Natural killer cell treated with Interleukin-12 subunit alpha and Interleukin-12 subunit beta and Interleukin-15 and Interleukin-18, amount 100 ng/mL, for 72 hours (primary cell): ENCODE measurements around the gene AGAP1. TPM values are rescaled to one million over a fixed set of nuclear protein-coding genes. Genes with fewer than 3 reads are reported as not detected.

ENCODE experiments used
- ATAC-seq, 2 donors: fragments of 150-1000 bp; cut with Tn5 transposase in 1 of 2; sonication (Bioruptor Pico), chemical (Tn5 transposase) in 1 of 2; 2 replicates each; pipeline ENCODE4 v1.10.0; 2021
- DNase-seq: peaks from one replicate; pipeline ENCODE4 v3.0.0; 2022; ENCODE audit warnings: low spot score
- H3K27ac Mint-ChIP-seq, 2 donors: 1 replicate in 1 of 2; 2 replicates in 1 of 2; pipeline ENCODE4 v1.8.0; 2022; ENCODE audit warnings: mixed read lengths in 2 of 2, mild to moderate bottlenecking in 1 of 2, moderate library complexity in 1 of 2
- H3K27me3 Mint-ChIP-seq, 2 donors: 1 replicate in 1 of 2; 2 replicates in 1 of 2; pipeline ENCODE4 v1.8.0; 2022; ENCODE audit warnings: mixed read lengths in 2 of 2
- H3K36me3 Mint-ChIP-seq: one replicate; pipeline ENCODE4 v1.8.0; 2022; ENCODE audit warnings: mixed read lengths
- H3K4me1 Mint-ChIP-seq, 2 donors: 1 replicate in 1 of 2; 2 replicates in 1 of 2; pipeline ENCODE4 v1.8.0; 2022; ENCODE audit warnings: low read depth in 2 of 2, mixed read lengths in 2 of 2, mild to moderate bottlenecking in 1 of 2
- H3K4me3 Mint-ChIP-seq: one replicate; pipeline ENCODE4 v1.8.0; 2022; ENCODE audit warnings: mixed read lengths
- H3K9me3 Mint-ChIP-seq: 2 replicates; pipeline ENCODE4 v1.8.0; 2022; ENCODE audit warnings: mixed read lengths
- total RNA-seq, 2 donors: library from RNA; stranded (reverse); gene quantifications; one replicate each; pipeline ENCODE4 v1.2.3, GENCODE V29; 2022

AGAP1 gene
- total RNA-seq: 1 to 10 TPM; 5.2 to 7.4 TPM

DNA sequence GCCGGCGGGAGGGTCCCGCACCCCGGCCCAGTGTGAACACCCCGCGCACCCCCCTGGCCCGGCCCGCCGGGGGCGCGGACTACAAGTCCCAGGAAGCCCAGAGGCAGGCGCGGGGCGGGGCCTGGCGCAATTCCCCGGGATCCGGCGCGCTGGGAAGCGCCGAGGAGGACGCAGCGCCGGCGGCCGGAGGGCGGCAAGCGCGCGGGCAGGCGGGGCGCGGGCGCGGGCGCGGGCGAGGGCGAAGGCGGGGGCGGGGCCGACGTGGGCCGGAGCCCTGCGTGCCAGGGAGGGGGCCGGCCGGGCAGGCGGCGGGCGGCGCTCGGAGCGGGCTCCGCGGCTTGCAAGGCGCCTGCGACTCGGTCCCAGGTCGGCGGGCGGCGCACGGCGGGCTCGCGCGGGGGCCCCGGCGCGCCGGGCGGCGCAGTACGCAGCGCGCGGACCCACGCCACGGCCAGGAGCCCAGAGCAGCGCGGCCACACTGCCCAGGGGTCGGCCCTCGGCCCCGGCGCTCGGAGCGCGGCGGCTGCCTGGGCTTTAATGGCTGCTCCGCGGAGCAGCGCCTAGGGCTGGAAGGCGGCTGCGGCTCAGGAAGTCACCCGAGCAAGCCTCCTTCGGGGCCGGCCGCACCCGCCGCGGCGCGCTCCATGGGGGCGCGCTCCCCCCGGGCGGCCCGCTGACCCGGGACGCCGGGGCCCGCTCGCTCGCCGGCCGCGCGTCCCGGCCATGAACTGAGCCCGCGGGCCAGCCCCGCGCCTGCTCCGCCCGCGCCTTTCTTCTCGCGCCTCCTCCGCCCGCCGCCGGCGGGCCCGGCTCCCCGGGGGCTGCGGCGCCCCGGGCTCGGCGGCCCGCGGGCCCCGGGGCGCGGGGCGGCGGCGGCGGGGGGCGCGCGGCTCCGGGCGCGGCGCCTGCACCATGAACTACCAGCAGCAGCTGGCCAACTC, at the start of gene AGAP1:
Gene AGAP1, plus strand, starts transcription at position 269 of the 941 bp plus-strand sequence.
- H3K9me3 Mint-ChIP-seq: no peaks in the 10 kb centered on the region
- peak within 1 kb of the TSS; percentile 73 for H3K4me3 Mint-ChIP-seq
- no peak within 1 kb of the TSS for H3K27ac Mint-ChIP-seq
- ATAC-seq (peak; percentile 39 to 66), DNase-seq (no peak)
- peaks cover 51 to 56% of the 10 kb centered on the region in 2 donors for H3K27me3 Mint-ChIP-seq
- H3K36me3 Mint-ChIP-seq: peaks cover 8% of the 10 kb centered on the region
- peaks cover 0 to 3% of the 10 kb centered on the region in 2 donors for H3K4me1 Mint-ChIP-seq

DNA sequence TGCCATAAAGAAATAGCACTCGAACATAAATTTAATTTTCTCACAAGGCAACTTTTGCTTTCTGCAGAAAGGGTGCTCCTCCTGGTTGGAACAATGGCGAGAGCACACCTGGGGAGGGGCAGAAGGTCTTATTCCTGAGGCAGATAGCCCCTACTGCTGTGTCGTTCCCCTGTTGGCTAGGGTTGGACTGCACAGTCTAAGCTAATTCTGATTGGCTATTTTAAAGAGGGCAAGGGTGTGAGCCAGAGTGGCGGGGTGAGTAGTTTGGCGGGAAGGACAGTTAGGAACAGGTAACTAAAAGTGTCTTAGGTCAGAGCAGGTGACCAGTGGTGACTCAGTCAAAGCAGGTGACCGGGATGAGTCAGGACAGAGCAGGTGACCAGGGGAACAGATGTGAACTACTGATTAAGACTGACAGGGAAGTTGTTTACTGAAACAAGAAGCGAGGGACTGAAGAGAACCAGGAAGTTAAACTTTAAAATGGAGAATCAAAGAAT, 49.7 kb upstream of the AGAP1 start:
- no peak for DNase-seq
- no peak overlapping the region for H3K27ac Mint-ChIP-seq
- no peaks in the 10 kb centered on the region for H3K9me3 Mint-ChIP-seq
- H3K4me3 Mint-ChIP-seq: no peak overlapping the region
- no peaks in the 10 kb centered on the region for H3K4me1 Mint-ChIP-seq
- ATAC-seq: no peak
- peaks cover 0 to 15% of the 10 kb centered on the region in 2 donors for H3K27me3 Mint-ChIP-seq
- H3K36me3 Mint-ChIP-seq: no peaks in the 10 kb centered on the region

GRCh38 chr2:235445116-235445515, 48.7 kb upstream of the AGAP1 start:
- Mint-ChIP-seq H3K27me3 (peaks cover 0 to 11% of the 10 kb centered on the region in 2 donors), H3K36me3 (no peaks in the 10 kb centered on the region), H3K4me1 (no peaks in the 10 kb centered on the region), H3K4me3 (no peak overlapping the region), H3K9me3 (no peaks in the 10 kb centered on the region), H3K27ac (no peak overlapping the region)
- ATAC-seq (no peak), DNase-seq (no peak)

- Mint-ChIP-seq H3K27me3 (peaks cover 6 to 11% of the 10 kb centered on the region in 2 donors), H3K9me3 (no peaks in the 10 kb centered on the region), H3K27ac (no peak overlapping the region), H3K36me3 (no peaks in the 10 kb centered on the region), H3K4me3 (no peak overlapping the region), H3K4me1 (no peaks in the 10 kb centered on the region)
- no peak for ATAC-seq
- DNase-seq: no peak
Observed at GRCh38 chr2:235446082-235446481, 47.8 kb upstream of the AGAP1 start.

DNA sequence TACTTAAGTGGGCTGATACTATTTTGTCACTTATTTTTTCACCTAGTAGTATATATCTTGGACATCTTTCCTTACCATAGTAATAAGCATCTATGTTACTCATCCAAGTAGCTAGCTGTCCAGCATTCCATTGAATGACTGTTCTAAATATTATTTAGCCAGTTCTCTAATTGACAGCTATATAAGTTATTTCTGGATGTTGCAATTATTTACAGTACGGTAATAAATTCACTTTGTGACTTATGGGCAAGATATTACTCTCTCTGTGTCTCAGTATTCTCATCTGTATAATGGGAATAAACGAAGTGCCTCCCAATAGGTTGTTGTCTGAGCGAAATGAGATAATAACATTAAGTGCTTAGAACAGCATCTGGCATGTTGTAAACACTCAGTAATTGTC, 46.6 kb upstream of the AGAP1 start:
- Mint-ChIP-seq H3K27me3 (peaks cover 9 to 13% of the 10 kb centered on the region in 2 donors), H3K4me3 (no peak overlapping the region), H3K4me1 (no peaks in the 10 kb centered on the region), H3K36me3 (no peaks in the 10 kb centered on the region), H3K9me3 (no peaks in the 10 kb centered on the region), H3K27ac (no peak overlapping the region)
- DNase-seq (no peak), ATAC-seq (no peak)

DNA sequence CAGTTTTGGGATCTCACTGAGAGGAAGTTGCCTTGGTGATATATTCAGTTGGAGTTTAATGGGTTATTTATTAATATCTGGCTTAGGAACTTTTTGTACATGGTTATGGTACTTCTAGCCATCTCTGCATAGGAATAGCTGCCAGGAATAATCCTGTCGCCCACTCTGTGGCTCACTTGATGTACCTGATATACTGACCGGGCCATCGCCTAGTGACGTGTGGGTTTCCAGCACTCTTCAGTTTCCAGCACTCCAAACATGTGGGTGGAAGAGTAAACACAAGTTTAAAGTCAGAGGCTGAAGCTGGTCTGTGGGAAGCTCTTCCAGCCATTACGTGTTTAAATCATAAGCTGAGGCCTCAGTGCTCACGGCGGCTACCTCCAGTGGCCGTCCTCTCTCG, 44.3 kb upstream of the AGAP1 start:
- Mint-ChIP-seq H3K9me3 (no peaks in the 10 kb centered on the region), H3K27ac (no peak overlapping the region), H3K27me3 (peaks cover 17 to 18% of the 10 kb centered on the region in 2 donors), H3K4me1 (no peaks in the 10 kb centered on the region), H3K36me3 (no peaks in the 10 kb centered on the region), H3K4me3 (no peak overlapping the region)
- DNase-seq (no peak), ATAC-seq (no peak)

GRCh38 chr2:235453605-235454151, 40.2 kb upstream of the AGAP1 start:
- Mint-ChIP-seq H3K27ac (no peak overlapping the region), H3K4me3 (no peak overlapping the region), H3K27me3 (peaks cover 19 to 23% of the 10 kb centered on the region in 2 donors), H3K9me3 (no peaks in the 10 kb centered on the region), H3K4me1 (no peaks in the 10 kb centered on the region), H3K36me3 (no peaks in the 10 kb centered on the region)
- ATAC-seq: peak in 1 of 2 donors; percentile 45
- no peak for DNase-seq

DNA sequence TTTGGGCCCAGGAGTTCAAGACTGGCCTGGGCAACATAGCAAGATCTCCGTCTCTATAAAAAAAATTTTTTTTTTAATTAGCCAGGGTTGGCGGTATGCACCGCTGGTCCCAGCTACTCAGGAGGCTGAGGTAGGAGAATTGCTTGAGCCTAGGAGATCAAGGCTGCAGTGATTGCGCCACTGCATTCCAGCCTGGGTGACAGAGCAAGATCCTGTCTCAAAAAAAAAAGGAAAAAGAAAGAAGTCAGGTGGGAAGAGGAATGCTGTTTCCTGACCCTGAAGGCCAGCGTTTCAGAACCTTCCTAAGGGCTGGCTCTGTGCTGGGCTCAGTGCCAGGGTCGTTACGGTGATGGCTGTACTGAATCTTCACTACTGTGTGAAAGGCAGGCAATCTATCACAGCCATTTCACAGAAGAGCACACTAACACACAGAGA, 35.0 kb upstream of the AGAP1 start:
- no peaks in the 10 kb centered on the region for H3K4me1 Mint-ChIP-seq
- H3K27ac Mint-ChIP-seq: no peak overlapping the region
- ATAC-seq (no peak), DNase-seq (no peak)
- H3K4me3 Mint-ChIP-seq: no peak overlapping the region
- no peaks in the 10 kb centered on the region for H3K9me3 Mint-ChIP-seq
- H3K36me3 Mint-ChIP-seq: no peaks in the 10 kb centered on the region
- H3K27me3 Mint-ChIP-seq: peaks cover 28 to 31% of the 10 kb centered on the region in 2 donors

GRCh38 chr2:235460548-235461047, 33.2 kb upstream of the AGAP1 start:
- Mint-ChIP-seq H3K27ac (no peak overlapping the region), H3K4me1 (no peaks in the 10 kb centered on the region), H3K4me3 (no peak overlapping the region), H3K9me3 (no peaks in the 10 kb centered on the region), H3K27me3 (peaks cover 24 to 28% of the 10 kb centered on the region in 2 donors), H3K36me3 (no peaks in the 10 kb centered on the region)
- ATAC-seq: peak in 1 of 2 donors; percentile 26
- DNase-seq: no peak

DNA sequence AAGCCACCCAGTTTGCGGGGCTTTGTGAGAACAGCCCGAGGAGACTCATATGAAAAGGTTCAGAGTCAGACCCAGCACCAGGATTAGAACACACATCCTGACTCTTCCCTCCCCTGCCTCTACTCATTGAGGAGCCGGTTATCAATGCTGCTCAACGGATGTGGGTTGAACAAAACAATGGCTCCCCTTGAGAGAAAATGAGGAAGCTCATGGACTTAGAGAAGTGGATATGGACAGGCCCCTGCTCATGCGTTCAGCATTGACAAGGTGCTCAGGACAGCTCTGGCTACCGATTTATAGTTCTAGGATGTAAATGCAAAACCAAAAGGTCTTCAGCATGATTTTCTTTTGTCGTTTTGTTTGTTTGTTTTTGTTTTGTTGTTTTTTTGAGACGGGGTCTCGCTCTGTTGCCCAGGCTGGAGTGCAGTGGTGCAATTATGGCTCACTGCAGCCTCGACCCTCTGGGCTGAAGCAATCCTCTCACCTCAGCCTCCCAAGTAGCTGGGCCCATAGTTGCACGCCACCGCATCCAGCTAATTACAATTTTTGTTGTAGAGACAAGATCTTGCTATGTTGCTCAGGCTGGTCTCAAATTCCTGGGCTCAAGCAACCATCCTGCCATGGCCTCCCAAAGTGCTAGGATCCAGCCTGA, 32.0 kb upstream of the AGAP1 start:
- peaks cover 24 to 28% of the 10 kb centered on the region in 2 donors for H3K27me3 Mint-ChIP-seq
- H3K27ac Mint-ChIP-seq: no peak overlapping the region
- no peaks in the 10 kb centered on the region for H3K4me1 Mint-ChIP-seq
- H3K9me3 Mint-ChIP-seq: no peaks in the 10 kb centered on the region
- H3K36me3 Mint-ChIP-seq: no peaks in the 10 kb centered on the region
- H3K4me3 Mint-ChIP-seq: no peak overlapping the region
- no peak for DNase-seq
- ATAC-seq: no peak

- no peak overlapping the region for H3K27ac Mint-ChIP-seq
- no peak overlapping the region for H3K4me3 Mint-ChIP-seq
- H3K36me3 Mint-ChIP-seq: no peaks in the 10 kb centered on the region
- DNase-seq (no peak), ATAC-seq (no peak)
- H3K27me3 Mint-ChIP-seq: peaks cover 24 to 28% of the 10 kb centered on the region in 2 donors
- no peaks in the 10 kb centered on the region for H3K4me1 Mint-ChIP-seq
- H3K9me3 Mint-ChIP-seq: no peaks in the 10 kb centered on the region
Observed at GRCh38 chr2:235462415-235462790, 31.4 kb upstream of the AGAP1 start.

DNA sequence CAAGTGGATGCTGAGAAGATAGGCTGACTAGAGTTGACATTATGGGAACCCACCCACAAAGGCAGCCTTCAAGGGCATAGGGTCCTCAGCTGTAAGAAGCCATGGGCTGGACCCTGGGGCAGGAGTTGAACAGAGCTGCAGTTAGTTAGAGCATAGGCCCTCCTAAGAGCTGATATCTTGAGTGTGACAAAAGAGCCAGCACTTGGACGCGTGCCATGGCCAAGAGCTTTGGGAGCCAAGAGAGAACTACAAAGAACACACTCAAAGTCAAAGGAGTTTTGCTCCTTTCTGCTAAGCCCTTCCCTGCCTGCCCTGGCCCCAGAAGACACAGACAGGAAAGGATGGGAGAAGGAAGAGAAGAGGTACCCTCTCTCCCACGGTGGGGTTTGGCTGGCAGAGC, 29.9 kb upstream of the AGAP1 start:
- H3K27me3 Mint-ChIP-seq: peaks cover 24 to 26% of the 10 kb centered on the region in 2 donors
- no peak overlapping the region for H3K27ac Mint-ChIP-seq
- no peaks in the 10 kb centered on the region for H3K9me3 Mint-ChIP-seq
- DNase-seq: no peak
- H3K36me3 Mint-ChIP-seq: no peaks in the 10 kb centered on the region
- no peaks in the 10 kb centered on the region for H3K4me1 Mint-ChIP-seq
- peak in 1 of 2 donors; percentile 28 for ATAC-seq
- no peak overlapping the region for H3K4me3 Mint-ChIP-seq

- no peak overlapping the region for H3K27ac Mint-ChIP-seq
- H3K4me3 Mint-ChIP-seq: no peak overlapping the region
- no peaks in the 10 kb centered on the region for H3K4me1 Mint-ChIP-seq
- H3K36me3 Mint-ChIP-seq: no peaks in the 10 kb centered on the region
- H3K9me3 Mint-ChIP-seq: no peaks in the 10 kb centered on the region
- ATAC-seq (no peak), DNase-seq (no peak)
- H3K27me3 Mint-ChIP-seq: peaks cover 21 to 24% of the 10 kb centered on the region in 2 donors
Observed at GRCh38 chr2:235467588-235467987, 26.3 kb upstream of the AGAP1 start.
